ENCODE measurements around the gene WWP2. TPM values are rescaled to one million over a fixed set of nuclear protein-coding genes. Genes with fewer than 3 reads are reported as not detected.

Gene WWP2
- polyA plus RNA-seq, 1 donor from 2014 or later, result 61.5 TPM

- Mint-ChIP-seq H3K4me1 (peaks cover 0 to 2% (median 0%) of the 10 kb centered on the region in 3 donors), H3K27ac (peak overlapping the region in 1 of 3 donors; percentile 20), H3K4me3 (no peak overlapping the region), H3K27me3 (no peaks in the 10 kb centered on the region), H3K9me3 (no peaks in the 10 kb centered on the region), H3K36me3 (peaks cover 7% of the 10 kb centered on the region)
These were observed 126.0 kb downstream of the WWP2 start for GRCh38 chr16:69888005-69888590.

GRCh38 chr16:69889295-69889964 is 127.3 kb downstream of the WWP2 start:
- no peaks in the 10 kb centered on the region for H3K27me3 Mint-ChIP-seq
- no peaks in the 10 kb centered on the region for H3K9me3 Mint-ChIP-seq
- H3K36me3 Mint-ChIP-seq, result peaks cover 7% of the 10 kb centered on the region
- no peak overlapping the region for H3K4me3 Mint-ChIP-seq
- H3K27ac Mint-ChIP-seq, result no peak overlapping the region
- H3K4me1 Mint-ChIP-seq, result peaks cover 0 to 2% (median 0%) of the 10 kb centered on the region in 3 donors

- no peaks in the 10 kb centered on the region for H3K9me3 Mint-ChIP-seq
- peak overlapping the region in 1 of 3 donors; percentile 11 for H3K27ac Mint-ChIP-seq
- peaks cover 0 to 2% (median 0%) of the 10 kb centered on the region in 3 donors for H3K4me1 Mint-ChIP-seq
- no peaks in the 10 kb centered on the region for H3K27me3 Mint-ChIP-seq
- peaks cover 7% of the 10 kb centered on the region for H3K36me3 Mint-ChIP-seq
- no peak overlapping the region for H3K4me3 Mint-ChIP-seq
These were observed 128.2 kb downstream of the WWP2 start for GRCh38 chr16:69890114-69890891.

- Mint-ChIP-seq H3K27me3 (no peaks in the 10 kb centered on the region), H3K36me3 (peaks cover 7% of the 10 kb centered on the region), H3K9me3 (no peaks in the 10 kb centered on the region), H3K27ac (peak overlapping the region in 1 of 3 donors; percentile 45), H3K4me3 (no peak overlapping the region), H3K4me1 (peaks cover 0 to 2% (median 0%) of the 10 kb centered on the region in 3 donors)
These were observed 128.8 kb downstream of the WWP2 start for GRCh38 chr16:69890892-69891282.

- H3K27ac Mint-ChIP-seq, result no peak overlapping the region
- H3K27me3 Mint-ChIP-seq, result no peaks in the 10 kb centered on the region
- peaks cover 0 to 2% (median 0%) of the 10 kb centered on the region in 3 donors for H3K4me1 Mint-ChIP-seq
- no peaks in the 10 kb centered on the region for H3K9me3 Mint-ChIP-seq
- H3K4me3 Mint-ChIP-seq, result no peak overlapping the region
- peaks cover 5% of the 10 kb centered on the region for H3K36me3 Mint-ChIP-seq
These were observed 130.2 kb downstream of the WWP2 start for GRCh38 chr16:69892378-69892777.

- peaks cover 5% of the 10 kb centered on the region for H3K36me3 Mint-ChIP-seq
- H3K9me3 Mint-ChIP-seq, result no peaks in the 10 kb centered on the region
- no peaks in the 10 kb centered on the region for H3K27me3 Mint-ChIP-seq
- peaks cover 0 to 2% (median 0%) of the 10 kb centered on the region in 3 donors for H3K4me1 Mint-ChIP-seq
- no peak overlapping the region for H3K4me3 Mint-ChIP-seq
- H3K27ac Mint-ChIP-seq, result no peak overlapping the region
These were observed 131.0 kb downstream of the WWP2 start for GRCh38 chr16:69893106-69893505.

- Mint-ChIP-seq H3K4me1 (peaks cover 0 to 2% (median 0%) of the 10 kb centered on the region in 3 donors), H3K27me3 (no peaks in the 10 kb centered on the region), H3K9me3 (no peaks in the 10 kb centered on the region), H3K27ac (no peak overlapping the region), H3K36me3 (peaks cover 1% of the 10 kb centered on the region), H3K4me3 (no peak overlapping the region)
These were observed 132.5 kb downstream of the WWP2 start for GRCh38 chr16:69894676-69895075.

- Mint-ChIP-seq H3K36me3 (no peaks in the 10 kb centered on the region), H3K9me3 (no peaks in the 10 kb centered on the region), H3K4me3 (no peak overlapping the region), H3K27me3 (no peaks in the 10 kb centered on the region), H3K4me1 (no peaks in the 10 kb centered on the region), H3K27ac (no peak overlapping the region)
These were observed 141.8 kb downstream of the WWP2 start for GRCh38 chr16:69903865-69904415.

- H3K36me3 Mint-ChIP-seq, result no peaks in the 10 kb centered on the region
- H3K27ac Mint-ChIP-seq, result peak overlapping the region in 1 of 3 donors; percentile 50
- no peaks in the 10 kb centered on the region for H3K27me3 Mint-ChIP-seq
These were observed 142.5 kb downstream of the WWP2 start for GRCh38 chr16:69904495-69905170.

GRCh38 chr16:69905171-69905555 is 143.0 kb downstream of the WWP2 start:
- Mint-ChIP-seq H3K27me3 (no peaks in the 10 kb centered on the region), H3K4me1 (no peaks in the 10 kb centered on the region), H3K4me3 (no peak overlapping the region), H3K36me3 (peaks cover 2% of the 10 kb centered on the region), H3K9me3 (no peaks in the 10 kb centered on the region), H3K27ac (peak overlapping the region in 1 of 3 donors; percentile 50)

More at GRCh38 chr16:69904495-69905170, 142.5 kb downstream of the WWP2 start:
- Mint-ChIP-seq H3K4me3 (no peak overlapping the region), H3K4me1 (no peaks in the 10 kb centered on the region), H3K9me3 (no peaks in the 10 kb centered on the region)

GRCh38 chr16:69906838-69907401 is 144.8 kb downstream of the WWP2 start:
- H3K27ac Mint-ChIP-seq, result no peak overlapping the region

GRCh38 chr16:69909043-69909442 is 146.9 kb downstream of the WWP2 start:
- no peaks in the 10 kb centered on the region for H3K27me3 Mint-ChIP-seq
- H3K36me3 Mint-ChIP-seq, result peaks cover 3% of the 10 kb centered on the region
- H3K9me3 Mint-ChIP-seq, result no peaks in the 10 kb centered on the region
- peak overlapping the region in 1 of 3 donors; percentile 36 for H3K27ac Mint-ChIP-seq
- H3K4me3 Mint-ChIP-seq, result no peak overlapping the region
- no peaks in the 10 kb centered on the region for H3K4me1 Mint-ChIP-seq

More at GRCh38 chr16:69906838-69907401, 144.8 kb downstream of the WWP2 start:
- H3K36me3 Mint-ChIP-seq, result peaks cover 2% of the 10 kb centered on the region
- no peak overlapping the region for H3K4me3 Mint-ChIP-seq
- H3K4me1 Mint-ChIP-seq, result no peaks in the 10 kb centered on the region
- H3K9me3 Mint-ChIP-seq, result no peaks in the 10 kb centered on the region
- H3K27me3 Mint-ChIP-seq, result no peaks in the 10 kb centered on the region

GRCh38 chr16:69909760-69910159 is 147.6 kb downstream of the WWP2 start:
- H3K27me3 Mint-ChIP-seq, result no peaks in the 10 kb centered on the region
- no peaks in the 10 kb centered on the region for H3K9me3 Mint-ChIP-seq
- H3K4me3 Mint-ChIP-seq, result no peak overlapping the region
- peaks cover 4% of the 10 kb centered on the region for H3K36me3 Mint-ChIP-seq
- no peak overlapping the region for H3K27ac Mint-ChIP-seq
- no peaks in the 10 kb centered on the region for H3K4me1 Mint-ChIP-seq

GRCh38 chr16:69910964-69911363 is 148.8 kb downstream of the WWP2 start:
- H3K4me3 Mint-ChIP-seq, result no peak overlapping the region

More at GRCh38 chr16:69910964-69911363, 148.8 kb downstream of the WWP2 start:
- Mint-ChIP-seq H3K4me1 (no peaks in the 10 kb centered on the region), H3K9me3 (no peaks in the 10 kb centered on the region), H3K36me3 (peaks cover 4% of the 10 kb centered on the region), H3K27me3 (no peaks in the 10 kb centered on the region), H3K27ac (no peak overlapping the region)

All from IgD-negative memory B cell (primary cell).